Measurements from ENCODE around the gene TOX2.

TOX2 gene

DNA sequence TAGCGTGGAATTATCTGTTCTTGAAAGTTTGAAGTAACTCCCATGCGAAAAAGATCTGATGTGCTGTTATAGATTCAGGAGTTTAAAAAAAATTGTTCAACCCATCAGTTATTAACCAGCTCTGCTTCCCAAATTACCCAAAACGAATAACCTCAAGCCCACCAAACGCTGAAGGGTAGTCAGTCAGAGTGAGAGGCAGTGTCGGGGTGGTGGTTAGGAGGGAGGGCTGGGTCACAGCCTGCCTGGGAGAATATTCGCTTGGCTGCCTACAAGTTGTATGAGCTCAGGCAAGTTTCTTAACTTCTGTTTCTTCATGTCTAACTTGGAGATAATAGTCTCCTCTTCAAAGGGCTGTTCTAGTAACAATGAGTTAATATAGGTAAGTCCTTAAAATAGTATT, 157.7 kb downstream of the TOX2 start:
- H3K4me2 ChIP-seq (ENCODE audit: low read length), result no peak overlapping the region
- no peaks in the 10 kb centered on the region for H4K20me1 ChIP-seq (ENCODE audit: insufficient read depth, low read length)
- no peaks in the 10 kb centered on the region for H3K27me3 ChIP-seq (ENCODE audit: low read depth, low read length)
- no peaks in the 10 kb centered on the region for H3K4me1 ChIP-seq (ENCODE audit: low read length)
- no peak overlapping the region for H3K27ac ChIP-seq (ENCODE audit: low read length)
- no peaks in the 10 kb centered on the region for H3K9me3 ChIP-seq (ENCODE audit: insufficient read depth, low read length)
- no peak overlapping the region for H3K4me3 ChIP-seq (ENCODE audit: low read length)
- TF ChIP-seq EZH2phosphoT487 (IDR thresholded peaks at IDR 0.05; ENCODE audit: low read depth), result no peak
- TF ChIP-seq, protein P1, sequence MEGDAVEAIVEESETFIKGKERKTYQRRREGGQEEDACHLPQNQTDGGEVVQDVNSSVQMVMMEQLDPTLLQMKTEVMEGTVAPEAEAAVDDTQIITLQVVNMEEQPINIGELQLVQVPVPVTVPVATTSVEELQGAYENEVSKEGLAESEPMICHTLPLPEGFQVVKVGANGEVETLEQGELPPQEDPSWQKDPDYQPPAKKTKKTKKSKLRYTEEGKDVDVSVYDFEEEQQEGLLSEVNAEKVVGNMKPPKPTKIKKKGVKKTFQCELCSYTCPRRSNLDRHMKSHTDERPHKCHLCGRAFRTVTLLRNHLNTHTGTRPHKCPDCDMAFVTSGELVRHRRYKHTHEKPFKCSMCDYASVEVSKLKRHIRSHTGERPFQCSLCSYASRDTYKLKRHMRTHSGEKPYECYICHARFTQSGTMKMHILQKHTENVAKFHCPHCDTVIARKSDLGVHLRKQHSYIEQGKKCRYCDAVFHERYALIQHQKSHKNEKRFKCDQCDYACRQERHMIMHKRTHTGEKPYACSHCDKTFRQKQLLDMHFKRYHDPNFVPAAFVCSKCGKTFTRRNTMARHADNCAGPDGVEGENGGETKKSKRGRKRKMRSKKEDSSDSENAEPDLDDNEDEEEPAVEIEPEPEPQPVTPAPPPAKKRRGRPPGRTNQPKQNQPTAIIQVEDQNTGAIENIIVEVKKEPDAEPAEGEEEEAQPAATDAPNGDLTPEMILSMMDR (IDR thresholded peaks at IDR 0.05; ENCODE audit: low read depth, low read length), result no peak
- no peak overlapping the region for H2AFZ ChIP-seq (ENCODE audit: low read depth, low read length)
- no peak overlapping the region for H3K9ac ChIP-seq (ENCODE audit: low read length)
- no peaks in the 10 kb centered on the region for H3K79me2 ChIP-seq (ENCODE audit: low read length)
- H3K36me3 ChIP-seq (replicated peaks; ENCODE audit: low read depth, low read length), result peaks cover 46% of the 10 kb centered on the region

DNA sequence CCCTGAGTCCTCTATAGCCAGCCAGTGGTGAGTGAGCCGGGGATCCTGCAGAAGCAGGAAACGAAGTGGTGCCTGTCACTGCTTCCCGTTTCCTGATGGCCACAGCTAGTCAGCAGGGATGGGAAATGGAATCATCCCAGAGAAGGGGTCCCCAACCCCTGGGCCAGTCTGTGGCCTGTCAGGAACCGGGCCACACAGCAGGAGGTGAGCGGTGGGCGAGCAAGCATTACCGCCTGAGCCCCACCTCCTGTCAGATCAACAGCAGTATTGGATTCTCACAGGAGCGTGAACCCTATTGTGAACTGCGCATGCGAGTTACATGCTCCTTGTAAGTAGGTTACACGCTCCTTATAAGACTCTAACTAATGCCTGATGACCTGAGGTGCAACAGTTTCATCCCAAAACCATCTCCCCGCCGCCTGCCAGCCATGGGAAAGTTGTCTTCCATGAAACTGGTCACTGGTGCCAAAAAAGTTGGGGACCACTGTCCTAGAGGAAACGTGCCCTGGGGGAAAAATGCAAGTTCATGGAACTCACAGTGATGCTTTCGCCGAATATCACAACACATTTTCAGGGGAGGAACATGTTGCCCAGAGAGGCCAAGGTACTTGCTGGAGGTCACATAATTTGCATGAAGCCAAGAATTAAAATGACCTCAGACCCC, 158.5 kb downstream of the TOX2 start:
- H3K27ac ChIP-seq (ENCODE audit: low read length), result no peak overlapping the region
- H3K36me3 ChIP-seq (replicated peaks; ENCODE audit: low read depth, low read length), result peaks cover 38% of the 10 kb centered on the region
- no peak overlapping the region for H2AFZ ChIP-seq (ENCODE audit: low read depth, low read length)
- H4K20me1 ChIP-seq (ENCODE audit: insufficient read depth, low read length), result no peaks in the 10 kb centered on the region
- no peak for TF ChIP-seq EZH2phosphoT487 (IDR thresholded peaks at IDR 0.05; ENCODE audit: low read depth)
- TF ChIP-seq, protein P1 (IDR thresholded peaks at IDR 0.05; ENCODE audit: low read depth, low read length), result no peak
- H3K9ac ChIP-seq (ENCODE audit: low read length), result no peak overlapping the region
- no peaks in the 10 kb centered on the region for H3K79me2 ChIP-seq (ENCODE audit: low read length)
- H3K9me3 ChIP-seq (ENCODE audit: insufficient read depth, low read length), result no peaks in the 10 kb centered on the region
- no peak overlapping the region for H3K4me2 ChIP-seq (ENCODE audit: low read length)
- no peak overlapping the region for H3K4me3 ChIP-seq (ENCODE audit: low read length)
- no peaks in the 10 kb centered on the region for H3K27me3 ChIP-seq (ENCODE audit: low read depth, low read length)
- H3K4me1 ChIP-seq (ENCODE audit: low read length), result no peaks in the 10 kb centered on the region

DNA sequence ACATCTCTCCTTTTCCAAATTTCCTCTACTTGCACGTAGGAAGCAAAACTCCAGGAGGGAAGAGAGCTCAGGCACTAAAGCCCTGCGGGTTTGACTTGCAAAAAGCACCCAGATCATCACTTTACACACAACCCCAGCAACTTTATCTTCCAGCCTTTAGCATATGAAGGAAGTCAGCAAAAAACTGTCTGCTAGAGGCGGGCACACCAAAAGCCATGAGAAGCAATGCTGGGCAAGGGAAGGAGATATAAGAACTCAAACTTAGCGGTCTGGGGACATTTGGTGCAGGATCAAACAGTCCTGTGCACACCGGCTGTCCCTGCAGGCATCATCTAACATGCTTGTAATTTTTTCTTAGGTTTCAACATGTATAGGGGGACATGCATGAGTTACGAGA, 159.0 kb downstream of the TOX2 start:
- no peak overlapping the region for H3K27ac ChIP-seq (ENCODE audit: low read length)
- no peak overlapping the region for H3K9ac ChIP-seq (ENCODE audit: low read length)
- peaks cover 34% of the 10 kb centered on the region for H3K36me3 ChIP-seq (replicated peaks; ENCODE audit: low read depth, low read length)
- H4K20me1 ChIP-seq (ENCODE audit: insufficient read depth, low read length), result no peaks in the 10 kb centered on the region
- no peaks in the 10 kb centered on the region for H3K9me3 ChIP-seq (ENCODE audit: insufficient read depth, low read length)
- H2AFZ ChIP-seq (ENCODE audit: low read depth, low read length), result no peak overlapping the region
- no peak overlapping the region for H3K4me2 ChIP-seq (ENCODE audit: low read length)
- H3K4me3 ChIP-seq (ENCODE audit: low read length), result no peak overlapping the region
- H3K27me3 ChIP-seq (ENCODE audit: low read depth, low read length), result no peaks in the 10 kb centered on the region
- no peaks in the 10 kb centered on the region for H3K79me2 ChIP-seq (ENCODE audit: low read length)
- no peak for TF ChIP-seq EZH2phosphoT487 (IDR thresholded peaks at IDR 0.05; ENCODE audit: low read depth)
- TF ChIP-seq, protein P1 (IDR thresholded peaks at IDR 0.05; ENCODE audit: low read depth, low read length), result no peak
- no peaks in the 10 kb centered on the region for H3K4me1 ChIP-seq (ENCODE audit: low read length)

DNA sequence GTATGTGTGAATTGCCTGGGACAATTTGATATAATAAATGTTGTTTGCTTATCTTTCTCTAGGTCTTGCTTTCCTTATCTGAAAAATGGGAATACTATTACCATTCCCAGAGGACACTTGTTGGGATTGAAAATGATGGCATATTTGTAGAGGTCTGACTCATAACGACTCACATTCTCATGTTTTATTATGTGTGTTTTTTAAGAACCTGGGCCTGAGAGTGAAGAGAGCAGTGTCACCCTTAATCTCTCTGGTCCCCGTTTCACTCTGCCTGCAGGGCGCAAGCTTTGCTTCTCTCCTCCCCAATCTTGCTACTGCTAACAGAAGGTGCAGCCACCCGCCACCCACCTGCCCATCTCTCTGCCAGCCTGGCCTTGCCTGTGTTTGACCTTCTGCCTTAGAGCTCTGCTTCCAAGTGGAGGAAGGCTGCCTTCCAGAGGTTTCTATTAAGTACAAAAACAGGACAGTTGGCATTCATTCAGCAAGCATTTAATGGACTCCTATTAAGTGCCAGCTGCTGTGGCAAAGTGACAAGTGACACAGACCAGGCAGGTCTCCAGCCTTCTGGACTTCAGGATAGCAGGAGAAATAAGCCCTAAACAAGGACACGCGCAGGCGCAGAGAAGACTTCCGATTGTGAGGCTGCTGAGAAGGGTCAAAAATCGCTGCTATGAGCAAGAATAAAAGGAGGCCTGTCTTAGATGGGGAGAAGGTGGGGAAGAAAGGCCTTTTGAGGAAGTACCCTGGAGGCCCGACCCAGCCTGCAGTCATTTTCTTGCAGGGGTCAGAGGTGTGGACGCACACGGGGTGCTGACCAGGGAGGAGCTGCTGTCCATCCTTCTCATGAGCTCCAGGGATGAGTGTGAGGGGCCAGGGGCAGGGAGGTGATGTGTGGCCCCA, 159.8 kb downstream of the TOX2 start:
- Histone ChIP-seq H2AFZ (ENCODE audit: low read depth, low read length) (no peak overlapping the region), H3K27ac (ENCODE audit: low read length) (no peak overlapping the region), H3K4me2 (ENCODE audit: low read length) (no peak overlapping the region), H4K20me1 (ENCODE audit: insufficient read depth, low read length) (no peaks in the 10 kb centered on the region), H3K4me1 (ENCODE audit: low read length) (no peaks in the 10 kb centered on the region), H3K27me3 (ENCODE audit: low read depth, low read length) (no peaks in the 10 kb centered on the region), H3K79me2 (ENCODE audit: low read length) (no peaks in the 10 kb centered on the region), H3K9ac (ENCODE audit: low read length) (no peak overlapping the region), H3K4me3 (ENCODE audit: low read length) (no peak overlapping the region), H3K9me3 (ENCODE audit: insufficient read depth, low read length) (no peaks in the 10 kb centered on the region), H3K36me3 (replicated peaks; ENCODE audit: low read depth, low read length) (peaks cover 27% of the 10 kb centered on the region)
- TF ChIP-seq, protein P1 (IDR thresholded peaks at IDR 0.05; ENCODE audit: low read depth, low read length), result no peak
- no peak for TF ChIP-seq EZH2phosphoT487 (IDR thresholded peaks at IDR 0.05; ENCODE audit: low read depth)
